CD14-positive monocyte (primary cell): ENCODE measurements around the gene SRSF6. TPM values are rescaled to one million over a fixed set of nuclear protein-coding genes. Genes with fewer than 3 reads are reported as not detected.
A peak's percentile ranks its signal among the peaks of the same experiment; 100 is the strongest.

Experiments used
- DNase-seq, 3 donors: peaks; one replicate each; pipeline ENCODE4 v3.0.0-alpha.2; 2011 to 2022
- H2AFZ ChIP-seq: 2 replicates; pipeline ENCODE4 v1.6.0; 2012; ENCODE audit warnings: mild to moderate bottlenecking, low read depth, low read length, inconsistent platforms; ENCODE audit not compliant: insufficient read depth, poor library complexity, severe bottlenecking
- H3K27ac ChIP-seq, 2 donors: 1 replicate in 1 of 2; 2 replicates in 1 of 2; pipeline ENCODE4 v1.5.1; 2012 to 2013; ENCODE audit warnings: low read length in 2 of 2, control low read depth in 1 of 2, inconsistent platforms in 1 of 2, low read depth in 1 of 2, mild to moderate bottlenecking in 1 of 2
- H3K27me3 ChIP-seq, 2 donors: one replicate each; pipeline versions ENCODE4 v1.6.0 to v1.6.1; 2011 to 2013; ENCODE audit warnings: low read length in 2 of 2; ENCODE audit not compliant: control insufficient read depth in 2 of 2, insufficient read depth in 2 of 2
- H3K36me3 ChIP-seq, 2 donors: replicated peaks in 1 of 2; 1 replicate in 1 of 2; 2 replicates in 1 of 2; pipeline versions ENCODE4 v1.5.1 to v1.6.1; 2012 to 2013; ENCODE audit warnings: low read length in 2 of 2, control low read depth in 1 of 2, inconsistent platforms in 1 of 2, mild to moderate bottlenecking in 1 of 2; ENCODE audit not compliant: insufficient read depth in 2 of 2, control insufficient read depth in 1 of 2
- H3K4me1 ChIP-seq, 2 donors: 1 replicate in 1 of 2; 2 replicates in 1 of 2; pipeline versions ENCODE4 v1.5.1 to v1.6.1; 2012 to 2013; ENCODE audit warnings: low read length in 2 of 2, control low read depth in 1 of 2, inconsistent platforms in 1 of 2, mild to moderate bottlenecking in 1 of 2, moderate library complexity in 1 of 2; ENCODE audit not compliant: insufficient read depth in 2 of 2, control insufficient read depth in 1 of 2
- H3K4me2 ChIP-seq: replicated peaks from 2 replicates; pipeline ENCODE3; 2012; ENCODE audit warnings: low read length, moderate library complexity, mild to moderate bottlenecking; ENCODE audit not compliant: poor library complexity, severe bottlenecking; ENCODE audit errors: extremely low read depth
- H3K4me3 ChIP-seq, 3 experiments: fragments of 200-600 bp in 1 of 3; sonication (generic) in 1 of 3; replicated peaks in 1 of 3; 1 replicate in 2 of 3; 2 replicates in 1 of 3; pipeline ENCODE4 v1.5.1; 2011 to 2013; ENCODE audit warnings: low read length in 3 of 3, mild to moderate bottlenecking in 3 of 3, control low read depth in 2 of 3, low read depth in 2 of 3, inconsistent platforms in 1 of 3, moderate library complexity in 1 of 3
- H3K79me2 ChIP-seq: 2 replicates; pipeline ENCODE4 v1.6.0; 2012; ENCODE audit warnings: mild to moderate bottlenecking, control low read depth, inconsistent platforms, low read length, moderate library complexity; ENCODE audit not compliant: insufficient read depth
- H3K9ac ChIP-seq: 2 replicates; pipeline ENCODE4 v1.6.0; 2017; ENCODE audit warnings: low read length, mild to moderate bottlenecking; ENCODE audit not compliant: insufficient read depth, poor library complexity, severe bottlenecking
- H3K9me3 ChIP-seq, 2 donors: replicated peaks in 1 of 2; 1 replicate in 1 of 2; 2 replicates in 1 of 2; pipeline versions ENCODE4 v1.5.1 to v1.6.1; 2012 to 2013; ENCODE audit warnings: low read length in 2 of 2, control low read depth in 1 of 2; ENCODE audit not compliant: control insufficient read depth in 1 of 2, insufficient read depth in 1 of 2
- H4K20me1 ChIP-seq: 2 replicates; pipeline ENCODE4 v1.6.0; 2012; ENCODE audit warnings: mild to moderate bottlenecking, low read length, control low read depth, moderate library complexity; ENCODE audit not compliant: insufficient read depth
- H3K27ac Mint-ChIP-seq, 7 donors: one replicate each; pipeline ENCODE4 v1.8.0; 2020; ENCODE audit warnings: mild to moderate bottlenecking in 7 of 7, mixed read lengths in 7 of 7, moderate library complexity in 6 of 7, inconsistent platforms in 2 of 7
- H3K27me3 Mint-ChIP-seq, 3 donors: one replicate each; pipeline ENCODE4 v1.8.0; 2021 to 2022; ENCODE audit warnings: low read depth in 3 of 3, mild to moderate bottlenecking in 3 of 3, mixed read lengths in 3 of 3, moderate library complexity in 3 of 3, inconsistent platforms in 1 of 3
- H3K36me3 Mint-ChIP-seq, 2 donors: one replicate each; pipeline ENCODE4 v1.8.0; 2020; ENCODE audit warnings: mixed read lengths in 2 of 2, inconsistent platforms in 1 of 2, mild to moderate bottlenecking in 1 of 2
- H3K4me1 Mint-ChIP-seq: one replicate; pipeline ENCODE4 v1.8.0; 2020; ENCODE audit warnings: mild to moderate bottlenecking, mixed read lengths
- H3K4me3 Mint-ChIP-seq, 2 donors: one replicate each; pipeline ENCODE4 v1.8.0; 2020; ENCODE audit warnings: mild to moderate bottlenecking in 2 of 2, mixed read lengths in 2 of 2, moderate library complexity in 1 of 2
- H3K9me3 Mint-ChIP-seq, 7 donors: one replicate each; pipeline ENCODE4 v1.8.0; 2020 to 2022; ENCODE audit warnings: mixed read lengths in 7 of 7, mild to moderate bottlenecking in 6 of 7, moderate library complexity in 6 of 7, inconsistent platforms in 2 of 7
- CTCF ChIP-seq: fragments of 200-600 bp; IDR thresholded peaks from one replicate; pipeline ENCODE4 v1.8.0; 2022; ENCODE audit warnings: antibody characterized with exemption, mild to moderate bottlenecking
- WGBS: methylation state at CpG from one replicate; pipeline ENCODE4 v1.1.5; 2013; ENCODE audit warnings: missing lambda C conversion rate; ENCODE audit not compliant: insufficient coverage; 5-methylcytosine and 5-hydroxymethylcytosine counted together
- intact Hi-C, 2 donors: fragments of 100-400 bp; cut with micrococcal nuclease; formaldehyde crosslinking; loops; one replicate each; pipeline versions ENCODE4 v1.15.0 to v1.15.1; 2023
- polyA plus RNA-seq, 3 donors: library from polyadenylated mRNA; depleted of rRNA in 1 of 3; unstranded in 2 of 3; stranded (reverse) in 1 of 3; fragments of 300-500 nt in 2 of 3; fragments of >200 nt in 1 of 3; fragmentation: Illumina TruSeq in 2 of 3; gene quantifications; 1 replicate in 2 of 3; 2 replicates in 1 of 3; pipeline ENCODE4 v1.2.3, GENCODE V29; 2012 to 2021

The SRSF6 gene
- polyA plus RNA-seq, 3 donors, result 37.3 to 162 (median 45.5) TPM

- peaks cover 8 to 13% (median 8%) of the 10 kb centered on the region in 3 donors for H3K27me3 Mint-ChIP-seq
- Histone ChIP-seq H4K20me1 (no peaks in the 10 kb centered on the region), H3K4me1 (no peaks in the 10 kb centered on the region), H3K27me3 (no peaks in the 10 kb centered on the region), H3K79me2 (no peaks in the 10 kb centered on the region), H3K9me3 (no peaks in the 10 kb centered on the region), H3K9ac (no peak overlapping the region), H3K4me2 (no peak overlapping the region), H3K27ac (no peak overlapping the region), H2AFZ (no peak overlapping the region), H3K4me3 (no peak overlapping the region), H3K36me3 (no peaks in the 10 kb centered on the region)
- intact Hi-C loops, result no loop called here
- H3K4me1 Mint-ChIP-seq, result no peaks in the 10 kb centered on the region
- 89% methylated on average over 2 of the region's 7 CpGs for WGBS
- TF ChIP-seq CTCF, result no peak
- no peaks in the 10 kb centered on the region for H3K36me3 Mint-ChIP-seq
- no peak for DNase-seq
- H3K9me3 Mint-ChIP-seq, result peaks cover 0 to 2% (median 1%) of the 10 kb centered on the region in 7 donors
- no peak overlapping the region for H3K27ac Mint-ChIP-seq
- H3K4me3 Mint-ChIP-seq, result no peak overlapping the region
These were observed 18.9 kb upstream of the SRSF6 start for GRCh38 chr20:43438578-43439316.

- no peak for TF ChIP-seq CTCF
- WGBS, result 77% methylated on average over 3 of the region's 7 CpGs
- no peak for DNase-seq
These were observed 17.2 kb upstream of the SRSF6 start for GRCh38 chr20:43440531-43440930.

More at GRCh38 chr20:43440531-43440930, 17.2 kb upstream of the SRSF6 start:
- intact Hi-C loops, result no loop called here
- no peak overlapping the region for H2AFZ ChIP-seq
- H3K4me2 ChIP-seq, result no peak overlapping the region
- no peak overlapping the region for H3K9ac ChIP-seq
- no peak overlapping the region for H3K4me3 Mint-ChIP-seq
- H3K4me3 ChIP-seq, result no peak overlapping the region
- H3K4me1 Mint-ChIP-seq, result no peaks in the 10 kb centered on the region
- H3K27me3 ChIP-seq, result no peaks in the 10 kb centered on the region
- no peak overlapping the region for H3K27ac ChIP-seq
- H3K27me3 Mint-ChIP-seq, result peaks cover 5 to 15% (median 8%) of the 10 kb centered on the region in 3 donors
- peaks cover 0 to 5% (median 1%) of the 10 kb centered on the region in 7 donors for H3K9me3 Mint-ChIP-seq
- no peaks in the 10 kb centered on the region for H3K79me2 ChIP-seq
- no peaks in the 10 kb centered on the region for H3K9me3 ChIP-seq
- no peaks in the 10 kb centered on the region for H3K4me1 ChIP-seq
- no peaks in the 10 kb centered on the region for H3K36me3 ChIP-seq
- no peaks in the 10 kb centered on the region for H3K36me3 Mint-ChIP-seq
- H4K20me1 ChIP-seq, result no peaks in the 10 kb centered on the region
- H3K27ac Mint-ChIP-seq, result peak overlapping the region in 1 of 7 donors; percentile 20
